Glutamatergic neuron (in vitro differentiated cells): ENCODE data around the gene MMAB. TPM values are rescaled to one million over a fixed set of nuclear protein-coding genes. Genes with fewer than 3 reads are reported as not detected.

Experiments
- DNase-seq: peaks from one replicate; pipeline ENCODE4 v3.0.0; 2022
- H3K27ac Mint-ChIP-seq: one replicate; pipeline ENCODE4 v1.8.0; 2020; ENCODE audit warnings: mild to moderate bottlenecking, mixed read lengths, inconsistent platforms; ENCODE audit not compliant: unreplicated experiment
- H3K27me3 Mint-ChIP-seq: one replicate; pipeline ENCODE4 v1.8.0; 2020; ENCODE audit warnings: mild to moderate bottlenecking, moderate library complexity, mixed read lengths, inconsistent platforms; ENCODE audit not compliant: unreplicated experiment
- H3K36me3 Mint-ChIP-seq: one replicate; pipeline ENCODE4 v1.8.0; 2020; ENCODE audit warnings: mild to moderate bottlenecking, mixed read lengths, inconsistent platforms; ENCODE audit not compliant: unreplicated experiment
- H3K4me1 Mint-ChIP-seq: one replicate; pipeline ENCODE4 v1.8.0; 2020; ENCODE audit warnings: mild to moderate bottlenecking, low read depth, mixed read lengths, inconsistent platforms; ENCODE audit not compliant: unreplicated experiment
- H3K4me3 Mint-ChIP-seq: one replicate; pipeline ENCODE4 v1.8.0; 2020; ENCODE audit warnings: mild to moderate bottlenecking, mixed read lengths, inconsistent platforms; ENCODE audit not compliant: unreplicated experiment
- H3K9me3 Mint-ChIP-seq: one replicate; pipeline ENCODE4 v1.8.0; 2020; ENCODE audit warnings: mild to moderate bottlenecking, moderate library complexity, mixed read lengths, inconsistent platforms; ENCODE audit not compliant: unreplicated experiment
- CTCF ChIP-seq: fragments of 200-600 bp; sonication (generic); IDR thresholded peaks from one replicate; pipeline ENCODE4 v1.5.0; 2021; ENCODE audit not compliant: partially characterized antibody, unreplicated experiment
- total RNA-seq: library from RNA; stranded (reverse); fragmentation: NEBNext Ultra II Directional; extraction: Animal tissue kit (Norgen Biotek cat#: 25700); gene quantifications from one replicate; pipeline ENCODE4 v1.2.1, GENCODE V29; 2021; ENCODE audit not compliant: unreplicated experiment

The MMAB gene
- total RNA-seq, 1 donor from 2014 or later = 28.7 TPM

GRCh38 chr12:109618082-109618481 lies 44.8 kb upstream of the MMAB start:
- DNase-seq = no peak
- H3K27me3 Mint-ChIP-seq = peaks cover 3% of the 10 kb centered on the region

GRCh38 chr12:109617491-109617890 lies 44.2 kb upstream of the MMAB start:
- no peak for DNase-seq
- H3K4me1 Mint-ChIP-seq = peaks cover 4% of the 10 kb centered on the region
- no peak overlapping the region for H3K27ac Mint-ChIP-seq

More at GRCh38 chr12:109618082-109618481, 44.8 kb upstream of the MMAB start:
- H3K4me3 Mint-ChIP-seq = no peak overlapping the region
- no peak for TF ChIP-seq CTCF
- no peaks in the 10 kb centered on the region for H3K36me3 Mint-ChIP-seq
- H3K4me1 Mint-ChIP-seq = peaks cover 4% of the 10 kb centered on the region
- no peaks in the 10 kb centered on the region for H3K9me3 Mint-ChIP-seq
- no peak overlapping the region for H3K27ac Mint-ChIP-seq

GRCh38 chr12:109615556-109616229 lies 42.4 kb upstream of the MMAB start:
- Mint-ChIP-seq H3K27me3 (peaks cover 3% of the 10 kb centered on the region), H3K4me3 (no peak overlapping the region), H3K9me3 (no peaks in the 10 kb centered on the region), H3K27ac (no peak overlapping the region), H3K4me1 (peaks cover 4% of the 10 kb centered on the region), H3K36me3 (no peaks in the 10 kb centered on the region)
- no peak for TF ChIP-seq CTCF
- no peak for DNase-seq

More at GRCh38 chr12:109617491-109617890, 44.2 kb upstream of the MMAB start:
- Mint-ChIP-seq H3K36me3 (no peaks in the 10 kb centered on the region), H3K4me3 (no peak overlapping the region), H3K9me3 (no peaks in the 10 kb centered on the region), H3K27me3 (peaks cover 3% of the 10 kb centered on the region)
- no peak for TF ChIP-seq CTCF

GRCh38 chr12:109613649-109614455 lies 40.5 kb upstream of the MMAB start:
- H3K27ac Mint-ChIP-seq = no peak overlapping the region
- no peaks in the 10 kb centered on the region for H3K36me3 Mint-ChIP-seq
- no peak overlapping the region for H3K4me3 Mint-ChIP-seq
- H3K27me3 Mint-ChIP-seq = no peaks in the 10 kb centered on the region
- DNase-seq = no peak
- H3K4me1 Mint-ChIP-seq = peaks cover 4% of the 10 kb centered on the region
- no peak for TF ChIP-seq CTCF
- H3K9me3 Mint-ChIP-seq = no peaks in the 10 kb centered on the region
